ENCODE data around the gene EIF3J. TPM values are rescaled to one million over a fixed set of nuclear protein-coding genes. Genes with fewer than 3 reads are reported as not detected.

The EIF3J gene
- total RNA-seq, 1 experiment from 2014 or later, result 129 TPM

DNA sequence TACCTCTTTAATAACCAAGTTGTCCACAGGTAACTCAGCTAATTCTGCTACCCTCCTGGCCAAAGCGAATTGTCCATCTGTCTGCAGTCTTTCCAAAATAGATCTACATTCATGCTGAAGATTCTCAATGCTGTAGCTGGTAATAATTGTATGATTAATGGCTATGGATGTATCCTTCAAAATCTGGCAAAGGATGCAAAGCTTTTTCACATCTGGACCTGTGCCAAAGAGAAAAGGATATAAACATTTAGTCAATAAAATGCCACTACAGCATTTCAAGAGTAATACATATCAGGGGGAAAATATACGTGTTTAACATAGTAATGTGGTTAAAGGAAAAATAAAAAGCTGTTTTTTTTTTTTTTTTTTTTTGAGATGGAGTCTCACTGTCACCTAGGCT is 48.7 kb downstream of the EIF3J start:
- Histone ChIP-seq H3K23ac (ENCODE audit: insufficient read length, low read depth, low read length) (no peak overlapping the region), H3K14ac (ENCODE audit: insufficient read depth, low read length) (no peak overlapping the region), H3K27me3 (ENCODE audit: insufficient read depth, low read length) (no peaks in the 10 kb centered on the region), H4K5ac (ENCODE audit: insufficient read length, low read depth, low read length) (no peak overlapping the region), H4K20me1 (ENCODE audit: control insufficient read depth, insufficient read depth, insufficient read length) (no peaks in the 10 kb centered on the region), H2BK120ac (ENCODE audit: low read depth, low read length, poor library complexity, severe bottlenecking) (no peak overlapping the region), H3K18ac (ENCODE audit: insufficient read length, low read depth, low read length) (no peak overlapping the region), H3K9me3 (ENCODE audit: control insufficient read depth, low read depth, low read length) (no peaks in the 10 kb centered on the region), H3K4me1 (ENCODE audit: insufficient read depth, low read length) (no peaks in the 10 kb centered on the region), H3K79me1 (ENCODE audit: insufficient read depth, low read depth, low read length, poor library complexity, severe bottlenecking) (no peaks in the 10 kb centered on the region), H3K27ac (ENCODE audit: insufficient read length, low read depth, low read length) (no peak overlapping the region), H3K4ac (ENCODE audit: low read depth, low read length) (no peak overlapping the region), H4K91ac (ENCODE audit: insufficient read length, low read depth, low read length) (no peak overlapping the region), H3K23me2 (ENCODE audit: insufficient read length, low read depth, low read length, poor library complexity, severe bottlenecking) (no peaks in the 10 kb centered on the region), H3K79me2 (ENCODE audit: insufficient read depth, low read length) (no peaks in the 10 kb centered on the region), H4K8ac (replicated peaks; ENCODE audit: insufficient read length, low read depth, low read length) (no peak overlapping the region), H3T11ph (ENCODE audit: low read length) (no peak overlapping the region), H3K9ac (ENCODE audit: extremely low read depth, insufficient read length, low read length) (no peak overlapping the region), H3K56ac (ENCODE audit: insufficient read length, low read depth, low read length) (no peak overlapping the region), H2BK5ac (ENCODE audit: insufficient read length, low read length) (no peak overlapping the region), H2BK15ac (ENCODE audit: low read depth, low read length) (no peak overlapping the region), H3K4me2 (ENCODE audit: insufficient read depth, insufficient read length, low read length) (no peak overlapping the region), H2BK20ac (ENCODE audit: low read depth, low read length, poor library complexity, severe bottlenecking) (no peak overlapping the region), H2AFZ (ENCODE audit: low read length) (no peak overlapping the region), H2BK12ac (ENCODE audit: insufficient read length, low read depth, low read length) (no peak overlapping the region), H2AK5ac (ENCODE audit: insufficient read length, low read length) (no peak overlapping the region)
- Mint-ChIP-seq H3K4me1 (no peaks in the 10 kb centered on the region), H3K9me3 (no peaks in the 10 kb centered on the region), H3K4me3 (no peak overlapping the region), H3K27ac (no peak overlapping the region), H3K27me3 (ENCODE audit: low read depth) (no peaks in the 10 kb centered on the region), H3K36me3 (ENCODE audit: insufficient read depth in 1 of 3, low read depth in 3 of 3) (peaks cover 31 to 78% (median 70%) of the 10 kb centered on the region in 3 experiments)
- TF ChIP-seq, protein P1, sequence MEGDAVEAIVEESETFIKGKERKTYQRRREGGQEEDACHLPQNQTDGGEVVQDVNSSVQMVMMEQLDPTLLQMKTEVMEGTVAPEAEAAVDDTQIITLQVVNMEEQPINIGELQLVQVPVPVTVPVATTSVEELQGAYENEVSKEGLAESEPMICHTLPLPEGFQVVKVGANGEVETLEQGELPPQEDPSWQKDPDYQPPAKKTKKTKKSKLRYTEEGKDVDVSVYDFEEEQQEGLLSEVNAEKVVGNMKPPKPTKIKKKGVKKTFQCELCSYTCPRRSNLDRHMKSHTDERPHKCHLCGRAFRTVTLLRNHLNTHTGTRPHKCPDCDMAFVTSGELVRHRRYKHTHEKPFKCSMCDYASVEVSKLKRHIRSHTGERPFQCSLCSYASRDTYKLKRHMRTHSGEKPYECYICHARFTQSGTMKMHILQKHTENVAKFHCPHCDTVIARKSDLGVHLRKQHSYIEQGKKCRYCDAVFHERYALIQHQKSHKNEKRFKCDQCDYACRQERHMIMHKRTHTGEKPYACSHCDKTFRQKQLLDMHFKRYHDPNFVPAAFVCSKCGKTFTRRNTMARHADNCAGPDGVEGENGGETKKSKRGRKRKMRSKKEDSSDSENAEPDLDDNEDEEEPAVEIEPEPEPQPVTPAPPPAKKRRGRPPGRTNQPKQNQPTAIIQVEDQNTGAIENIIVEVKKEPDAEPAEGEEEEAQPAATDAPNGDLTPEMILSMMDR (conservative IDR thresholded peaks at IDR 0.05), result no peak
- no CpG with 5 or more reads among the region's 2 CpGs for WGBS (ENCODE audit: extremely low coverage, insufficient read length, low lambda C conversion rate)
- no peak for DNase-seq
